NCI-H187 treated with DMSO at 0.1 percent for 48 hours (cell line): ENCODE measurements around the gene MAD1L1.
"Not testable (repeated sequence)": the region's sequence is repeated elsewhere in the genome, so short reads cannot be mapped to it uniquely, and the experiment has no call there.

Experiments used
- DNase-seq: peaks from one replicate; lab custom pipeline; 2025; lab: John Stamatoyannopoulos, UW

Gene MAD1L1

DNA sequence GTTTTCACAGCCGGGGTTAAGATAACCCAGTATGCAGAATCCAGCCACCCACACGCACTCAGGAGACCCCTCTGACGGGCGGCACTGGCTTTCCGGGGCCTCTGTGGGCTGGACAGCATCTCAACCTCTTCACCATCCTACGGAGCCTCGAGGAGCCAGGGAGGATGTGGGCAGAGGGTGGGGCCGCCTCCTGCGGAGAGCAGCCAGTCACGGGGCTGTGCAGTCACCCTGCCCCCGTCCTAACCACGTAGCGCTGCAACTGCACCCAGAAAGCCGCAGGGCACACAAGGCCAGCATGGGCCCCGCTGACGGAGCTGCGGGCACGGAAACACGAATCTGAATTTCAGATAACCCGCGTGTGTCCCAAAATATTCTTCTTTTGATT, 292.4 kb downstream of the MAD1L1 start:
- DNase-seq = no peak

DNA sequence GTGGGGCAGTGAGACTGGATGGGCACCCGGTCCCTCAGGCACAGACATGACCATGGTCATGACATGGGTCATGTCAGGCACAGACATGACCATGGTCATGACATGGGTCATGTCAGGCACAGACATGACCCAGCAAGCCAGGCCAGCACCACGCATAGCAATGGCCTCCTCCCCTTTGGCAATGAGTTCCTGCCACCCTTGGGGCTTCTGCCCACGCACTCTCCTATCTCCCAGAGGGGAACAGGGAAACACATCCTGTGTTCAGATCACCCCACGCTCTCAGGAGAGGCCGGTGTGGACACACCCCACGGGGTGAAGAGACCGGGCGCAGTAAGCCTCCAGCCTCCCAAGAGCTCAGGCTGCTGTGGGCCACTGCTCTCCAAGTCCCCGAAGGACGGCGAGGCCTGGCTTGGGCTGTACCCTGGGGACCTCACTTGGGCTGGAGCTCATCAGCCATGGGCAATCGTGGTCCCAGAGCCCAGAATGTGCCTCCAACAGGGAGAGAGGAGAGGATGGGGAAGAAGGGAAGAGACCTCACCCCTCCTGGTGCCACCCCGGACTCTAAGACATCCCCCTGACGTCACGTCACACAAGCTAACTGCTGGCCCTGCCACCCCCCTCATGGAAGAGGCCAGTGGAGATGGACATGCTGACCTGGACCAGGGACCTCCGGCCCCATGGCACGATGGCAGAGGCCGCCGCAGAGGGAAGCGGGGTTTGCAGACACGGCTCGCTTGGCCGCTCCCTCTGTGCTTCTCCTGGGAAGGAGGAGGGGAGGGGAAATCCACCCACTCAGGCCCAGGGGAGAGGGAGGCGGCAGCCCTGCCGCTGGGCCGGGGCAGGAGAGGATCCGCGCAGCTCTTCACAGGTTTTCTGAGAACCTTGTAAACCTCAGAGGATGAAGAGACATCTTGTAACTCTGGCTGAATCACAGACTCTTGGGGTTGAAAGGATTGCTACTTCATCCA, 293.0 kb downstream of the MAD1L1 start:
- no peak for DNase-seq

DNA sequence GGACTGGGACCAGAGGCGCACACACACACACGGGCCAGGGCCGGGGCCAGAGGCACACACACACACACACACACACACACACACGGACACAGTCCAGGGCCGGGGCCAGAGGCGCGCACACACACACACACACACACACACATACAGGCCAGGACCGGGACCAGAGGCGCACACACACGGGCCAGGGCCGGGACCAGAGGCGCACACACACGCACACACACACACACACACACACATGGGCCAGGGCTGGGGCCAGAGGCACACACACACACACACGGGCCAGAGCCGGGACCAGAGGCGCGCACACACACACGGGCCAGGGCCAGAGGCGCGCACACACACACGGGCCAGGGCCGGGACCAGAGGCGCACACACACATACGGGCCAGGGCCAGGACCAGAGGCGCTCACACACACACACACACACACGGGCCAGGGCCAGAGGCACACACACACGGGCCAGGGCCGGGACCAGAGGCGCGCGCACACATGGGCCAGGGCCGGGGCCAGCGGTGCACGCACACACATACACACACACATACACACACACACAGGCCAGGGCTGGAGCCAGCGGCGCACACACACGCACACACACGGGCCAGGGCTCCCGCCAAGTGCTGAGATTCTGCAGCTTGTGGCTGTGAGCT, 293.8 kb downstream of the MAD1L1 start:
- DNase-seq = no peak

DNA sequence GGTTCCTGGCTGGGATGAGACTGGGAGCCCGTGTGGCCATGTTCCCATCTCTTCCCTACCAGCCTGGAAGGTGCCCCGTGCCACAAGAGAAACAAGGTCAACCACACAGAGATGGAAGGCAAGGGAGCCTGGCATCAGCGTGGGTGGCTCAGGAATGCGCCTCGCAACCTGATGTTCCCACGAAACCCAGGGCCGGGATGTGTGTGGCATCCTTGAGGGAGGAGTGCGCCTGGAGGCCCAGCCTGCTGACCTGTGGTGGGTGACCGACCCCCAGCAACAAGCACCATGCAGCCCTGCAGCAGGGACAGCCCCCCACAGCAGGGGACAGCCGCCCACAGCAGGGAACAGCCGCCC, 295.5 kb downstream of the MAD1L1 start:
- DNase-seq = no peak

DNA sequence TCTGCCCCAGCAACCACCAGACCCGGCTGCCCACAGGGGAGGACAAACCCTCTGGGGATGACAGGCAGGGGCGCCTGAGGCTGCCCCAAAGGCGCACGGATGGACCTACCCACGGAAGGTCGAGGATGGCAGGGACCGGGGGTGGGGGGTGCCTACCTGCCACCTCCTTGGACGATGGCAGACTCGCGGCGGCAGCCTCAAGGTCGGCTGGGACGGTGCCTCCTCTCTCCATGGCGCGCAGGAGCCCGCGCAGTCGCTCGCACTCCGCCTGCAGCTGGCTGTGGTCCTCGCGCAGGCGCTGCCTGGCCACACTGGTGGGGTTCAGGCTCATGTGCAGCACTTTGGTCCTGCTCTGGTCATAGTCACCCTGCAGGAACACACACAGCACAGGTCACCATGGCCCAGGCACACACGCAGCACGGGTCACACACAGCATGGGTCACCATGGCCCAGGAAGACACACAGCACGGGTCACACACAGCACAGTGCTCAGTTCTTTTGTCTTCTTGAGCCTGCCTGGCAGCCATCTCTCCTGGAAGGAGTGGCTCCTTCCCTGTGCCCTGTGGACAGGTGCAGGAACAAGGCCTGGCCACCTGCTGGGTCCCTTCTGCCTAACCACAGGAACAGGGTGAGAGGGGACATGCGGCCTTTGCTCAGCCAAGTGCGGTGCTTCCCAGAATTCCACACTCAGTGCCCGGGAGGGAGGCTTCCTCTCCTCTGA, 296.1 kb downstream of the MAD1L1 start:
- no peak for DNase-seq

DNA sequence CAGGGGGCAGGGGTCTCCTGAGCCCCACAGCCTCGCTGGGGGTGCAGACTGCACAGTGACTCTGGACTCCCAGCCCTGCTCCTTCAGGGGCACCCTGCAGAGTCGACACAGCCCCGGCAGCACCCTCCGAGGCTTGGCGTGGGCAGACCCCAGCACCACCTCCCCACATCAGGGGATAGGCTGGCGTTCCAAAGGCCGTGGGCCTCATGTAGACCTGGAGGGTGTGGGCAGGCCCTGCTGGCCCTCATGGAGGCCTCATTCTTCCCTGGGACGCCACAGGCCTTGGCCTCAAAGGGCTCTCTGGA, 296.8 kb downstream of the MAD1L1 start:
- no peak for DNase-seq

DNA sequence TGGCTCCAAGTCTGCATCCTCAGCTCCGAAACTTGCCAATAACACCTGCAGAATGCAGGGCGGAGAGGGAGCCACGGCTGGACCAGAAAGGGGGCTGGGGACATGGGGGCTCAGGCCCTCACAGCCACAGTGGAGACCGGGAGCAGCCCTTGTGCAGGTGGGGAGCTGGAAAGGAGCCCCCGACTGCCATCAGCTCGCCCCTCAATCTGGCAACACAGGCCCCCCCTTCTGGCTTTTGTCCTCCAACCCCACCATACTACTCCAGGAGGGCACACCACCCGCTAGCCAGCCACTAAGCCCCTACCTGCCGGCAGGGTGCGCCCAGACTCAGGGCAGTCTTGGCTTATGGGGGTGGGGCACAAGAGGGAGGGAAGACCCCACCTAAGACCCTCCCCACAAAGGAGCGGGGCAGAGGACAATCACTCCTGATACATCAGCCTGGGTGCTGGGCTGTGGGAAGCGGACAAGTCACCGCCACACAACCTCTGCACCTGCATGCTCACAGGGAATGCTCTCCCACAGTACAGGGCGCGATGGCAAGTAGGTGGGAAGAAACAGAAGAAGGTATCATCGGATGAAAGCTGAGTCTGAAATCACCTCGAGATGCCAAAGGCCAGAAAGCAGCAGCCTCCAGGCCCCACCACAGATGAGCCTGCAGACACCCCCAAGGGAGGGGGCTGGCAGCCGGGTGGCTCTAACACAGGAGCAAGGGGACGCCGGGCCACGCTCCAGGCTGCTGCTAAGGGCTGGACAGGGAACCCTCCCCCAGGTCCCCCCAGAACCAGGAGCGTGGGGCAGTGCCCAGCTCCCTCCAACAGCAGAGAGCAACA, 297.4 kb downstream of the MAD1L1 start:
- DNase-seq = no peak

DNA sequence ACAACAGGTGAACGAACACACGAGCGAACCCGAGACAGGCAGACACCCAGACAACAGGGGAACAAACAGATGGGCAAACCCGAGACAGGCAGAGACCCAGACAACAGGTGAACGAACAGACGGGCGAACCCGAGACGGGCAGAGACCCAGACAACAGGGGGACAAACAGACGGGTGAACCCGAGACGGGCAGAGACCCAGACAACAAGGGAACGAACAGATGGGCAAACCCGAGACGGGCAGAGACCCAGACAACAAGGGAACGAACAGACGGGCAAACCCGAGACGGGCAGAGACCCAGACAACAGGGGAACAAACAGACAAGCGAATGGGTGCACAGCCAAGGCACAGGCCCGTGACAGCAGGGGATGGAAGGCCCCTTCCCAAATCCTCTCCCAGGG, 298.0 kb downstream of the MAD1L1 start:
- DNase-seq = no peak

DNA sequence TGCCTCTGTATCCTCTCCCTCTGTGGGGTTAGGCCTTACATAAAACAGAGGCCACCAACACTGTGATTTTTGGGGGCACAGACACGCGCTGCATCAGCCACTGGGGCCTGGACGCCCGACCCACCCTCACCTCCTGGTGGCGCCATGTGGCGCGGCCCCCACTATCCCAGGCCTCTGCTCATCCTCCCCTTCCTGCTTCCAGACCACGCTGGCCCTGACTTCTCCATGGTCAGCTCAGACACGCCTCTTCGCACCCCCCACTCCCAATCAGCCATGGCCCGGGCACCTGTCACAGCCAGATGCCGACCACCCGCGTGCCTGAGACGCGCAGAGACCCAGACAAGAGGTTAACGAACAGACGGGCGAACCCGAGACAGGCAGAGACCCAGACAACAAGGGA, 298.7 kb downstream of the MAD1L1 start:
- DNase-seq = no peak

DNA sequence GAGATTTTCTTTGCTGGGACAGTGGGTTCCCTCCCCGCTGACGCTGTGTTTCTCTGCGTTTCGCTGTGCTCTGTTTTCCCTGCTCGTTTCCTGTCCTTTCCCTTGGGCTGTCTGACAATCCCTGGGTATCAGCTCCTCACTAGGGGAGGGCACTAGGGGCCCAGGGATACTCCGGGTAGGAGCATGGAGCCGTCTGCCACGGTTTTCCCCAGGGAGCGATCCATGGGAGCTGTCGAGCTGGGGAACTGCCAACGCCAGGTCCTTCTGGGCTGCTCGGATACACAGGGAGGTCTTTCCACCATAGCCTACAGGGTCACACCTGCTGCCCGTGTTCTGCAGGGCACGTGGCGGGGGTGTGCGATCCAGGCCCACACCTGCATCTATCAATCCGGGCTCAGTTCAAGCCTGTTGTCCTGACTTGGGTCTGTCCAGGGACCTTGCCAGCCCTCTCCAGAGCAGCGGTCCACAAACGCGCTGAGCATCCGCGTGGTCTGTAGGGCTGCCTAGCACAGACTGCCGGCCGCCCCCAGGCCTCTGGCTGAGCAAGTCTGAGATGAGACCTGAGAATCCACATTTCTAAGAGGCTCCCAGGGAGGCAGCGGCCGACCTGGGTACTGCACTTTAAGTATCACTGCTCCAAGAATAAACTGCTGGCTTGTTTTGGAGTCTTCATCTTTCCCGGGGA, 299.5 kb downstream of the MAD1L1 start:
- DNase-seq = no peak

DNA sequence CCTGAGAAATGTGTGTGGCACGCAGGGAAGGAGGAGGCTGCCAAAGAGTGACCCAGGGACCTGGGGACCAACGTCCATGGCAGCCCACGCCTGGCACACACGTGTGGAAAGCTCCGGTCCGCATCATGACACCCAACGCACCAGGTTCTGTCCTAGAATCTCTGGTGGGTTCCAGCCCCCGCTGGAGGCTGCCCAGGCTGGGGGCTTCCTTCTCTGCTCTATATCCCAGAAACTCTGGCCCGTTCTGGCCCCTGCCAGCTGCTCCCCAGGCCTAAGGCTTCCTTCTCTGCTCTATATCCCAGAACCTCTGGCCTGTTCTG, 300.8 kb downstream of the MAD1L1 start:
- DNase-seq = no peak

DNA sequence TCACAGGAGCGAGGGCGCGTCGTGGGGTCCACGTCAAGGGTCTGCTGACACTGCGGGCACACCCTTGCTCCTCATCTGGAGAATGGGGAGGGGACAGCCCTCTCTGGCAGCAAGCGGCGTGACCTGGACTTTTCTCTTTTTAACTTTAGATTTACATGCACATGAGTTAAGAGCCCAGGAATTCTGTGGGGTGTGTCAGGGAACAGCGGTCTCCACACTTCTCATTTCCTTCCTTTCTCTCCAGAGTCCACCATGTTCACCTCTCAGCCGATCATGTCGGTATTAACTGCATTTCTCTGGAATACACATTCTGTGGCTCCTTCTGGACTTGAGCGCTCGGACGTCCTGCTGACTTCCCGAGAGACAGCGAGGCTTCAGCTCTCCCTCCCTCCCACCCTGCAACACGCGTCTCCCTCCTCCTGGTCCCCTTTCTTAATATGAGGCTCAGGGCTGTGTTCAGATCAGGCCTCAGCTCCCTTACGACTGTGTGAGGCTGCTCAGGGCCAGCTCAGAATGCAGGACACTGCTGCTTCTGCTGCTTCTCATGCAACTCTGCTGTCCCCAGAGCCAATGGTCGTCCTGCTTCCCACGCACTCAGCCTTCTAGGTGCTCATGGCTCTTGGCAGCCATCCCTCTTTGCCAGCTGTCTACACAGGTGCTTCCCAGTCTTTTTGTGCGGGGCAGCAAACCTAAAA, 301.3 kb downstream of the MAD1L1 start:
- no peak for DNase-seq

DNA sequence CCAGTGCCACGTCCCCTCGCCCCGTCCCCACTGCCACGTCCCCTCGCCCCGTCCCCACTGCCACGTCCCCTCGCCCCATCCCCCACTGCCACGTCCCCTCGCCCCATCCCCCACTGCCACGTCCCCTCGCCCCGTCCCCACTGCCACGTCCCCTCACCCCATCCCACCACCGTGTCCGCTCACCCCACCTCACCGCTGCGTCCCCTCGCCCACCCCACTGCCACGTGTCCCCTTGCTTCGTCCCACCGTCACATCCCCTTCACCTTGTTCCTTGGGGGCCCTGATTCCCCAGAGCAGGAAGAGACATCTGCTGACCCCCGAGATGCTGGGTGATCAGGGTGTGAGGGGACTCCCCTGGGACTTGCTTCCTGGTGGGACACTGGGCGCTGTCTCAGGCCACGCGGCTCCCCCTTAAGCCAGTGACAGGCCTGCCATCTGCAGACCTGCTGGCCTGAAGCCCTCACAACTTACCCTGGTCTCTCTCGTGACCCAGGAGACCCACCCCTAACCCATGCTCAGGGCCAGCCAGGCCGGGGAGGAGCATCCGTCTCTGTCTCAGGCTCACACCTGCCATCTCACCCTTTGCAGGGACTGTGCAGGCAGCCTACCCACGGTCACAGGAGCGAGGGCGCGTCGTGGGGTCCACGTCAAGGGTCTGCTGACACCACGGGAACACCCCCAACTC, 302.2 kb downstream of the MAD1L1 start:
- no peak for DNase-seq

DNA sequence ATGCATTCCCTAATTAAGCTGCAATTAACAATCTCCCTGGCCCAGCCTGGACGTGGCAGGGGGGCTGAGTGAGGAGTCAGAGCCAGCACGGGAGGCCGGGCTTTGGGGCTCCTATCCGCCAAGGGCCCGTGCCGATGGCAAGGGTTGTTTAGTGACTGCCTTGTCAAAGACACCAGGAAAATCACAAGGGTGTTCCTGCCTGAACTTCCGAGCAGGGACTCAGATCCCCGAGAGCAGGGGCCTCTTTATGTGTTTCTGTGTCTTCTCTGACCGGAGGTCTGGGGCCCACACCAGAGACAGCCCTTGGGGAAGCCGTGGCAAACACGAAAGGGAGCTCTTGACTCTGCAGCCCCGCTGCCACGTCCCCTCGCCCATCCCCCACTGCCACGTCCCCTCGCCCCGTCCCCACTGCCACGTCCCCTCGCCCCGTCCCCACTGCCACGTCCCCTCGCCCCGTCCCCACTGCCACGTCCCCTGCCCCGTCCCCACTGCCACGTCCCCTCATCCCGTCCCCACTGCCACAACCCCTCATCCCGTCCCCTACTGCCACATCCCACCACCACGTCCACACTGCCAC, 303.3 kb downstream of the MAD1L1 start:
- DNase-seq = not testable (repeated sequence)

DNA sequence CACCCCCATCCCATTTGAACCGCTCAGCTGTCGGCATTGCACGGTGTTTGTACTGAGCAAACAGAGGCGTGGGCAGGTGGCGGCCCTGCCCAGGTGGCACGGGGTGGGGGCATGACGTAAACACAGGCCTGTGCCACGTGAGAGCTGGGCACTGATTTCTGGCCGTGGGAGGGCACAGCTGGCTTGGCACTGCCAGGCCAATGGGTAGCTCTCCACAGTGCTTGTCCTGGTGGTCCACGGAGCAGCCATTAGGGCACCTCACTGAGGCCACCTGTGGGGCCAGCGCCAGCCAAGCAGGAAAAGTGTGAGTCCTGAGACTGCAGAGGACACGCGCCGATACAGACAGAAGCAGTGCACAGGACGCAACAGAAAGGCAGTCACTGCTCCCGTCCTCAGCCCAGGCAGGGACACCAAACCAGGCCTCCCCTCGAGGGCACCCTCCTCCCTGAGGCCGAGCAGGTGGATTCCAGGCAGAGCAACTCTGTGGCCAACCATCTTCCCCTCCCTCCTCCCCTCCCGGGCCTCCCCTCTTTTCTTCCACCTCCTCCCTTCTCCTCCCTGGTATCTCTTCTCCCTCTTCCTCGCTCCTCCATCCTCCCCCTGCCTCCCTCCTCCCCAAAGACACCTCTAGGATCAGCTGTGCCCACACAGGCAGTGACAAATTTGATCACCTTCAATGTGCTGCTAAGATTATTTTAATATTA, 303.9 kb downstream of the MAD1L1 start:
- no peak for DNase-seq

DNA sequence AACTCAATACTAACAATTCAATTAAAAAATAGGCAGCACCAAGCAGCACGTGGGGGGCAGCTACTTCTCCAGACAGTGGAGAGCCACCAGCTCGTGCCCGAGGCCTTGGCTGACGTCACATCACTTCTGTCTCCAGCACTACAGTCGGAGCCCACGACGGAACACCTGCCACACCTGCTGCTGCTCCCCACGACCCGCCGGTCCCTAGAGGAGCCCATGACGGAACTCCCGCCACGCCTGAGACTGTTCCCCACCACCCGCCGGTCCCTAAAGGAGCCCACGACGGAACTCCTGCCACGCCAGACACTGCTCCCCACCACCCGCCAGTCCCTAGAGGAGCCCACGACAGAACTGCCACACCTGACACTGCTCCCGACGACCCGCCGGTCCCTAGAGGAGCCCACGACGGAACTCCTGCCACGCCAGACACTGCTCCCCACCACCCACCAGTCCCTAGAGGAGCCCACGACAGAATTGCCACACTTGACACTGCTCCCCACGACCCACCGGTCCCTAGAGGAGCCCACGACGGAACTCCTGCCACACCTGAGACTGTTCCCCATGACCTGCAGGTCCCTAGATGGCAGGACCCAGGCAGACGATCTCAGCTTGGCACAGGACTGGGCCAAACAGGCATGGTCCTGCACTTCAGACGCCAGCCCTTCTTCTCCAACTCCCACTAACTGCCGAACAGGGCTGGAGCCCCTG, 304.7 kb downstream of the MAD1L1 start:
- no peak for DNase-seq

DNA sequence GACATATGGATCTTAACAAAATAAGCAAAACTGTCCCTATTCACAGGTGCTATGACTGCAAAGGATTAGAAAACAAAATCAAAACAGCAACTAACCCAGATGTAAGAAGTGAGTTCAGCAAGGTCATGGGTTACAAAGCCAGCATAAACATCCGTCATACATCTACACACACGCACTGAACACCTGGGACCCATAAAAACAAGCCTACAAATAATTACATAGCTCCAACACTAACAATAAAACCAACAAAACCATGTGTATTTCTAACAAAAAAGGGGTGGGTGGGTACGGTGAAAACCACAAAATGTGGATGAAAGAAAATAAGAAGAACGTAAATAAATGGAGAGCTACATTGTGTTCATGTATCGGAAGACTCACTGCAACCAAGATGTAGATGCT, 305.8 kb downstream of the MAD1L1 start:
- no peak for DNase-seq

DNA sequence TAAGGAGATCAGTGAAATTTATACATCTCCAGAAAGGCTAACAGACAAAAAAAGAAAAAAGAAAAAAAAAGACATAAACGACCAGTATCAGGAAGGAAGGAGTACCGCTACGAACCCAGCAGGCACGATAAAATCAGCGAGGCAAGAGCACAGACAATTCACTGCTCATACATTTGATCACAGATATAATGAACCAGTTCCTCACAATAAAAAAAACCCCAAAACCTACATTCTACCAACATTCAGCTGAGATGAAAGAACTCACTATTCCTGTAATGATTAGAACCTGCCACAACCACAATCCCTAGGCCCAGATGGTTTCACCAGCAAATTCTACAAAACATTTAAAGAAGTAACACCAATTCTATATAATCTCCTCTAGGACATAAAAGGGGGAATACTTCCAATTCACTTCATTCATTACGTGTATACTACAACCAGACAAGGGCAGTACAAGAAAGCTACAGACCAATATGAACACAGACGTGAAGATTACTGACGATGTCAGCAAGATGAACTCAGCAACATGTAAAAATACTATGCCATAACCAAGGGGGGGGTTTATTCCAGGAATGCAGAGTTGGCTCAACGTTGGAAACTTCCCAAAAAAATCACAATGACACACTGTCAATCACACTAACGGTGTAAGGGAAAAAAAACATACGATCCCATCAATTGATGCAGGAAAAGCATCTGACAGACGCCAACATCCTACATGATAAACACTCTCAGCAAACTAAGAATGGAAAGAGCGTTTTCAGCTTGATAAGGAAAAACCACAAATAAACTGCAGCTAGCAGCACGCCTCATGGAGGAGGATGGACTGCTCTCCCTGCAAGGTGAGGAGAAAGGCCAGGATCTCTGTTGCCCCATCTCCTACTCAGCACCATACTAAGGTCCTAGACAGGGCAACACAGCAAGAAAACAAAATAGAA, 306.5 kb downstream of the MAD1L1 start:
- no peak for DNase-seq
